GM23338 (cell line): Measurements from ENCODE around the gene PRRG1.

Experiments
- CREB1 ChIP-seq: fragments of 250-450 bp; sonication (Bioruptor Pico); IDR thresholded peaks from 2 replicates; pipeline ENCODE4 v1.5.0; 2020; ENCODE audit warnings: low read depth, mild to moderate bottlenecking, moderate library complexity
- CTCF ChIP-seq, 2 experiments: fragments of 200-600 bp in 1 of 2; sonication (generic) in 1 of 2; conservative IDR thresholded peaks; 2 replicates each; pipeline versions ENCODE4 v1.5.1 to v1.6.1; 2016 to 2017; ENCODE audit warnings: antibody characterized with exemption in 2 of 2, low read depth in 2 of 2, mild to moderate bottlenecking in 2 of 2, moderate library complexity in 1 of 2
- EZH2 ChIP-seq: fragments of 200-600 bp; sonication (generic); IDR thresholded peaks from one replicate; pipeline ENCODE4 v1.8.0; 2017; ENCODE audit warnings: antibody characterized with exemption, mild to moderate bottlenecking, low read depth; ENCODE audit not compliant: unreplicated experiment
- EZH2phosphoT487 ChIP-seq: fragments of 200-600 bp; sonication (generic); IDR thresholded peaks from one replicate; pipeline ENCODE4 v1.8.1; 2018; ENCODE audit warnings: antibody characterized with exemption; ENCODE audit not compliant: unreplicated experiment
- POLR2AphosphoS5 ChIP-seq: IDR thresholded peaks from 2 replicates; pipeline ENCODE4 v1.6.1; 2016; ENCODE audit warnings: antibody characterized with exemption, low read depth
- REST ChIP-seq: IDR thresholded peaks from one replicate; pipeline ENCODE4 v1.6.1; 2018; ENCODE audit warnings: antibody characterized with exemption; ENCODE audit not compliant: unreplicated experiment
- STAT1 ChIP-seq: IDR thresholded peaks from one replicate; pipeline ENCODE4 v1.6.1; 2016; ENCODE audit warnings: antibody characterized with exemption; ENCODE audit not compliant: unreplicated experiment
- ZNF114 ChIP-seq: fragments of 250-450 bp; sonication (Bioruptor Pico); IDR thresholded peaks from 2 replicates; pipeline ENCODE4 v1.5.0; 2020; ENCODE audit warnings: mild to moderate bottlenecking, moderate library complexity
- ZNF331 ChIP-seq: fragments of 250-450 bp; sonication (Bioruptor Pico); IDR thresholded peaks from 2 replicates; pipeline ENCODE4 v1.5.0; 2020; ENCODE audit warnings: low read depth, mild to moderate bottlenecking, moderate library complexity
- ZNF462 ChIP-seq: fragments of 250-450 bp; sonication (Bioruptor Pico); IDR thresholded peaks from 2 replicates; pipeline ENCODE4 v1.5.0; 2020; ENCODE audit warnings: mild to moderate bottlenecking, moderate library complexity

- TF ChIP-seq CTCF (conservative IDR thresholded peaks at IDR 0.05; ENCODE audit: low read depth in 2 of 2) (no peak), ZNF462 (CRISPR knock-in tag) (no peak), POLR2AphosphoS5 (no peak), EZH2phosphoT487 (no peak), STAT1 (no peak), ZNF331 (CRISPR knock-in tag) (no peak), EZH2 (no peak), ZNF114 (CRISPR knock-in tag) (no peak), REST (no peak), CREB1 (no peak)
These were observed 139.2 kb downstream of the PRRG1 start for GRCh38 chrX:37488323-37488722.
